Smooth muscle cell (in vitro differentiated cells): ENCODE measurements around the gene CRADD. TPM values are rescaled to one million over a fixed set of nuclear protein-coding genes. Genes with fewer than 3 reads are reported as not detected.

Experiments
- DNase-seq: peaks from one replicate; lab custom pipeline; 2025; ENCODE audit not compliant: unreplicated experiment; lab: John Stamatoyannopoulos, UW
- H2AFZ ChIP-seq: fragments of 200-600 bp; sonication (generic); 2 replicates; pipeline ENCODE4 v1.6.0; 2016; ENCODE audit warnings: antibody characterized with exemption, low read depth, mild to moderate bottlenecking
- H3F3A ChIP-seq: fragments of 200-600 bp; sonication (generic); 2 replicates; pipeline ENCODE4 v1.6.0; 2017; ENCODE audit warnings: antibody characterized with exemption, low read depth
- H3K27ac ChIP-seq: fragments of 200-600 bp; sonication (generic); 2 replicates; pipeline ENCODE4 v1.5.1; 2016; ENCODE audit warnings: low read depth, mild to moderate bottlenecking
- H3K27me3 ChIP-seq: fragments of 200-600 bp; sonication (generic); 2 replicates; pipeline ENCODE4 v1.6.1; 2016; ENCODE audit warnings: low read depth, mild to moderate bottlenecking
- H3K36me3 ChIP-seq: fragments of 200-600 bp; sonication (generic); 2 replicates; pipeline ENCODE4 v1.5.1; 2016; ENCODE audit warnings: low read depth
- H3K4me1 ChIP-seq: fragments of 200-600 bp; sonication (generic); 2 replicates; pipeline ENCODE4 v1.5.1; 2016; ENCODE audit warnings: low read depth
- H3K4me2 ChIP-seq: fragments of 200-600 bp; sonication (generic); 2 replicates; pipeline ENCODE4 v1.6.0; 2016; ENCODE audit warnings: mild to moderate bottlenecking
- H3K4me3 ChIP-seq: fragments of 200-600 bp; sonication (generic); 2 replicates; pipeline ENCODE4 v1.5.1; 2016; ENCODE audit warnings: mild to moderate bottlenecking
- H3K79me2 ChIP-seq: fragments of 200-600 bp; sonication (generic); 2 replicates; pipeline ENCODE4 v1.6.0; 2016; ENCODE audit warnings: low read depth, mild to moderate bottlenecking
- H3K9ac ChIP-seq: fragments of 200-600 bp; sonication (generic); 2 replicates; pipeline ENCODE4 v1.6.0; 2016; ENCODE audit warnings: low read depth
- H3K9me3 ChIP-seq: fragments of 200-600 bp; sonication (generic); replicated peaks from 2 replicates; pipeline ENCODE4 v1.5.1; 2016; ENCODE audit warnings: low read depth
- H4K20me1 ChIP-seq: fragments of 200-600 bp; sonication (generic); 2 replicates; pipeline ENCODE4 v1.6.0; 2016; ENCODE audit warnings: low read depth
- CTCF ChIP-seq: fragments of 200-600 bp; sonication (generic); IDR thresholded peaks from 2 replicates; pipeline ENCODE4 v1.5.1; 2017; ENCODE audit warnings: borderline replicate concordance, mild to moderate bottlenecking, antibody characterized with exemption; ENCODE audit not compliant: insufficient read depth, poor library complexity, severe bottlenecking
- WGBS: methylation state at CpG from one replicate; pipeline ENCODE4 v1.1.7; 2016; ENCODE audit warnings: low lambda C conversion rate; 5-methylcytosine and 5-hydroxymethylcytosine counted together
- polyA plus RNA-seq: library from polyadenylated mRNA; unstranded; fragments of >200 nt; fragmentation: Nextera tagmentation; extraction: Ambion mirVana; gene quantifications from 2 replicates; pipeline ENCODE4 v1.2.1, GENCODE V29; 2016
- total RNA-seq: library from RNA; depleted of rRNA; stranded (reverse); fragments of >200 nt; gene quantifications from 2 replicates; pipeline ENCODE4 v1.2.3, GENCODE V29; 2014

The CRADD gene
- total and polyA plus RNA-seq, 2 experiments from 2014 or later = 10.7 to 28.6 TPM

DNA sequence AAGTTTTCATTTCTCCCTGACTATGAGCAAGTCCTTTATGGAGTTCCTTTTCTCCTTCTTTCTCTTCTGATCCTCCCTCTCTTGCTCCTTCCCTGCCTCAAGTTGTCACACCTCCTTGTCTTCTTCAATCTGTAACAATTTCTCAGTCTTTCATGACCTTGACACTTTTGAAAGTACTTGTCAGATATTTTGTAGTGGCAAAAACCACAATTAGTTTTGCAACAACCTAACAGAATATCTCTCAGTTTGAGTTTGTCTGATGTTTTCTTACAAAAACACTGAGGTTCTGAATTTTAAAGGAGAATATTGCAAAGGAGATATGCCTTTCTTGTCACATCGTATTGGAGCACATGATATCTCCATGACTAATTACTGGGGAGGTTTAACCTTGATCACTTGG is 4.1 kb upstream of the CRADD start:
- H4K20me1 ChIP-seq = no peaks in the 10 kb centered on the region
- H3K27me3 ChIP-seq = no peaks in the 10 kb centered on the region
- no peaks in the 10 kb centered on the region for H3K9me3 ChIP-seq
- DNase-seq = no peak
- TF ChIP-seq CTCF = no peak
- H3K4me3 ChIP-seq = no peak overlapping the region
- no peak overlapping the region for H3K4me2 ChIP-seq
- WGBS = 85% methylated on average over 1 of the region's 1 CpG
- H3K27ac ChIP-seq = no peak overlapping the region
- no peaks in the 10 kb centered on the region for H3K79me2 ChIP-seq
- peaks cover 7% of the 10 kb centered on the region for H3K4me1 ChIP-seq
- no peaks in the 10 kb centered on the region for H3K36me3 ChIP-seq
- H2AFZ ChIP-seq = peak overlapping the region; percentile 24
- H3F3A ChIP-seq = no peaks in the 10 kb centered on the region
- H3K9ac ChIP-seq = no peak overlapping the region

DNA sequence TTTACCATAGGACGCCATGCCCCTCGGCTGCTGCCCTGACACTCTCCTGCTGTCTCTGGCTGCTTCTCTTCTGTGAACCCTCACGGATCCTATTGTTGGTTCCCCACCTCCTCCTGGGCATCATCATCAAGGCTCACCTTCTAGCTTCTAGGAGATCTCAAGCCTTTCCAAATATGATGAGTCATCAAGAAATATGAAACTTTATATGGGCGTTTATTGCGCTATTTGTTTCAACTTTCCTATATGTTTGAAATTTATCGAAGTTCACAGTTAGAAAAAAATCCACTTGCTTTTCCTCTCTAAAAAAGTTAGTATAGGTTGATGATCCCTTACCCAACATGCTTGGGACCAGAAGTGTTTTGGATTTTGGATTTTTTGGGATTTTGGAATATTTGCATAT is 2.8 kb upstream of the CRADD start:
- no peaks in the 10 kb centered on the region for H3K79me2 ChIP-seq
- H3K4me1 ChIP-seq = peaks cover 14% of the 10 kb centered on the region
- WGBS = 93% methylated on average over 6 of the region's 6 CpGs
- no peaks in the 10 kb centered on the region for H3K9me3 ChIP-seq
- no peak overlapping the region for H3K4me2 ChIP-seq
- no peak overlapping the region for H3K27ac ChIP-seq
- DNase-seq = no peak
- H2AFZ ChIP-seq = no peak overlapping the region
- no peaks in the 10 kb centered on the region for H3K36me3 ChIP-seq
- H3F3A ChIP-seq = no peaks in the 10 kb centered on the region
- H3K27me3 ChIP-seq = no peaks in the 10 kb centered on the region
- no peak overlapping the region for H3K9ac ChIP-seq
- H3K4me3 ChIP-seq = no peak overlapping the region
- no peak for TF ChIP-seq CTCF
- no peaks in the 10 kb centered on the region for H4K20me1 ChIP-seq

GRCh38 chr12:93676408-93677194 is 574 bp upstream of the CRADD start:
- no peaks in the 10 kb centered on the region for H3K36me3 ChIP-seq
- no peaks in the 10 kb centered on the region for H3K27me3 ChIP-seq
- H3K9me3 ChIP-seq = no peaks in the 10 kb centered on the region
- H3K4me1 ChIP-seq = peaks cover 14% of the 10 kb centered on the region
- peak overlapping the region; percentile 100 for H2AFZ ChIP-seq
- WGBS = 78% methylated on average over 12 of the region's 12 CpGs
- no peaks in the 10 kb centered on the region for H3F3A ChIP-seq
- H3K27ac ChIP-seq = peak overlapping the region; percentile 95
- no peak for DNase-seq
- TF ChIP-seq CTCF = no peak
- peak overlapping the region; percentile 79 for H3K4me3 ChIP-seq
- H3K4me2 ChIP-seq = peak overlapping the region; percentile 92
- no peaks in the 10 kb centered on the region for H4K20me1 ChIP-seq
- H3K79me2 ChIP-seq = peaks cover 2% of the 10 kb centered on the region
- peak overlapping the region; percentile 90 for H3K9ac ChIP-seq

DNA sequence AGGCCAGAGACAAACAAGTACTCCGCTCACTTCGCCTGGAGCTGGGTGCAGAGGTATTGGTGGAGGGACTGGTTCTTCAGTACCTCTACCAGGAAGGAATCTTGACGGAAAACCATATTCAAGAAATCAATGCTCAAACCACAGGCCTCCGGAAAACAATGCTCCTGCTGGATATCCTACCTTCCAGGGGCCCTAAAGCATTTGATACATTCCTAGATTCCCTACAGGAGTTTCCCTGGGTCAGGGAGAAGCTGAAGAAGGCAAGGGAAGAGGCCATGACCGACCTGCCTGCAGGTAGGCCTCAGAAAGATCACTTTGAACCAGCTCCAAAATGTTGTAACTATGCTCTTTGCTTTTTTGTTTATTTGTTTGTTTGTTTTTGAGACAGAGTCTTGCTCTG is 1.6 kb downstream of the CRADD start:
- no peak overlapping the region for H3K9ac ChIP-seq
- H3K79me2 ChIP-seq = peaks cover 3% of the 10 kb centered on the region
- peaks cover 14% of the 10 kb centered on the region for H3K4me1 ChIP-seq
- no peaks in the 10 kb centered on the region for H3K27me3 ChIP-seq
- no peaks in the 10 kb centered on the region for H4K20me1 ChIP-seq
- WGBS = 93% methylated on average over 5 of the region's 5 CpGs
- H3F3A ChIP-seq = no peaks in the 10 kb centered on the region
- H3K4me2 ChIP-seq = no peak overlapping the region
- H2AFZ ChIP-seq = peak overlapping the region; percentile 100
- H3K27ac ChIP-seq = no peak overlapping the region
- no peak for TF ChIP-seq CTCF
- no peaks in the 10 kb centered on the region for H3K36me3 ChIP-seq
- no peak overlapping the region for H3K4me3 ChIP-seq
- H3K9me3 ChIP-seq = no peaks in the 10 kb centered on the region
- DNase-seq = no peak
